ENCODE data around the gene ZNF638.
A peak's percentile ranks its signal among the peaks of the same experiment; 100 is the strongest.
"Not testable (repeated sequence)": the region's sequence is repeated elsewhere in the genome, so short reads cannot be mapped to it uniquely, and the experiment has no call there.

The ZNF638 gene

GRCh38 chr2:71409611-71410010 lies 78.0 kb downstream of the ZNF638 start:
- H3K36me3 ChIP-seq (ENCODE audit: control insufficient read depth, low read depth, low read length): peaks cover 51% of the 10 kb centered on the region
- H3K9ac ChIP-seq (ENCODE audit: low read length): no peak overlapping the region
- no peak overlapping the region for H3K27ac ChIP-seq (ENCODE audit: low read length)
- H3K4me3 ChIP-seq (ENCODE audit: low read length): no peak overlapping the region
- no peaks in the 10 kb centered on the region for H3K27me3 ChIP-seq (ENCODE audit: control insufficient read depth, insufficient read depth, low read length)
- no peaks in the 10 kb centered on the region for H3K4me1 ChIP-seq (ENCODE audit: control insufficient read depth, low read depth, low read length)
- H3K9me3 ChIP-seq (ENCODE audit: control insufficient read depth, low read depth, low read length): no peaks in the 10 kb centered on the region

GRCh38 chr2:71410696-71411095 lies 79.1 kb downstream of the ZNF638 start:
- no peak overlapping the region for H3K27ac ChIP-seq (ENCODE audit: low read length)
- no peaks in the 10 kb centered on the region for H3K9me3 ChIP-seq (ENCODE audit: control insufficient read depth, low read depth, low read length)
- no peak overlapping the region for H3K4me3 ChIP-seq (ENCODE audit: low read length)
- no peaks in the 10 kb centered on the region for H3K27me3 ChIP-seq (ENCODE audit: control insufficient read depth, insufficient read depth, low read length)
- H3K36me3 ChIP-seq (ENCODE audit: control insufficient read depth, low read depth, low read length): peaks cover 40% of the 10 kb centered on the region
- no peak overlapping the region for H3K9ac ChIP-seq (ENCODE audit: low read length)
- no peaks in the 10 kb centered on the region for H3K4me1 ChIP-seq (ENCODE audit: control insufficient read depth, low read depth, low read length)

GRCh38 chr2:71416866-71417265 lies 85.3 kb downstream of the ZNF638 start:
- H3K4me3 ChIP-seq (ENCODE audit: low read length); H3K27me3 ChIP-seq (ENCODE audit: control insufficient read depth, insufficient read depth, low read length); H3K9ac ChIP-seq (ENCODE audit: low read length); H3K4me1 ChIP-seq (ENCODE audit: control insufficient read depth, low read depth, low read length); H3K27ac ChIP-seq (ENCODE audit: low read length); H3K9me3 ChIP-seq (ENCODE audit: control insufficient read depth, low read depth, low read length): not testable (repeated sequence)
- peaks cover 12% of the 10 kb centered on the region for H3K36me3 ChIP-seq (ENCODE audit: control insufficient read depth, low read depth, low read length)

GRCh38 chr2:71417300-71418202 lies 86.0 kb downstream of the ZNF638 start:
- H3K4me3 ChIP-seq (ENCODE audit: low read length): peak overlapping the region; percentile 49
- H3K27me3 ChIP-seq (ENCODE audit: control insufficient read depth, insufficient read depth, low read length): no peaks in the 10 kb centered on the region
- H3K9ac ChIP-seq (ENCODE audit: low read length): peak overlapping the region; percentile 63
- H3K9me3 ChIP-seq (ENCODE audit: control insufficient read depth, low read depth, low read length): no peaks in the 10 kb centered on the region
- H3K27ac ChIP-seq (ENCODE audit: low read length): peak overlapping the region; percentile 42
- peaks cover 16% of the 10 kb centered on the region for H3K36me3 ChIP-seq (ENCODE audit: control insufficient read depth, low read depth, low read length)
- peaks cover 9% of the 10 kb centered on the region for H3K4me1 ChIP-seq (ENCODE audit: control insufficient read depth, low read depth, low read length)

- Histone ChIP-seq H3K9ac (ENCODE audit: low read length) (no peak overlapping the region), H3K27ac (ENCODE audit: low read length) (no peak overlapping the region), H3K4me3 (ENCODE audit: low read length) (no peak overlapping the region), H3K36me3 (ENCODE audit: control insufficient read depth, low read depth, low read length) (peaks cover 32% of the 10 kb centered on the region), H3K9me3 (ENCODE audit: control insufficient read depth, low read depth, low read length) (no peaks in the 10 kb centered on the region), H3K4me1 (ENCODE audit: control insufficient read depth, low read depth, low read length) (peaks cover 9% of the 10 kb centered on the region), H3K27me3 (ENCODE audit: control insufficient read depth, insufficient read depth, low read length) (no peaks in the 10 kb centered on the region)
Observed at GRCh38 chr2:71419145-71419544, 87.6 kb downstream of the ZNF638 start.

- H3K36me3 ChIP-seq (ENCODE audit: control insufficient read depth, low read depth, low read length): peaks cover 37% of the 10 kb centered on the region
- H3K27ac ChIP-seq (ENCODE audit: low read length): no peak overlapping the region
Observed at GRCh38 chr2:71419976-71420375, 88.4 kb downstream of the ZNF638 start.

GRCh38 chr2:71422786-71423185 lies 91.2 kb downstream of the ZNF638 start:
- Histone ChIP-seq H3K4me1 (ENCODE audit: control insufficient read depth, low read depth, low read length) (peaks cover 5% of the 10 kb centered on the region), H3K9me3 (ENCODE audit: control insufficient read depth, low read depth, low read length) (no peaks in the 10 kb centered on the region), H3K9ac (ENCODE audit: low read length) (no peak overlapping the region), H3K27ac (ENCODE audit: low read length) (no peak overlapping the region), H3K27me3 (ENCODE audit: control insufficient read depth, insufficient read depth, low read length) (no peaks in the 10 kb centered on the region), H3K36me3 (ENCODE audit: control insufficient read depth, low read depth, low read length) (peaks cover 56% of the 10 kb centered on the region), H3K4me3 (ENCODE audit: low read length) (no peak overlapping the region)

More at GRCh38 chr2:71419976-71420375, 88.4 kb downstream of the ZNF638 start:
- H3K9me3 ChIP-seq (ENCODE audit: control insufficient read depth, low read depth, low read length): no peaks in the 10 kb centered on the region
- H3K4me1 ChIP-seq (ENCODE audit: control insufficient read depth, low read depth, low read length): peaks cover 9% of the 10 kb centered on the region
- no peaks in the 10 kb centered on the region for H3K27me3 ChIP-seq (ENCODE audit: control insufficient read depth, insufficient read depth, low read length)
- H3K9ac ChIP-seq (ENCODE audit: low read length): no peak overlapping the region
- H3K4me3 ChIP-seq (ENCODE audit: low read length): no peak overlapping the region

GRCh38 chr2:71423817-71424420 lies 92.3 kb downstream of the ZNF638 start:
- H3K4me3 ChIP-seq (ENCODE audit: low read length): no peak overlapping the region

GRCh38 chr2:71426721-71427120 lies 95.1 kb downstream of the ZNF638 start:
- Histone ChIP-seq H3K9me3 (ENCODE audit: control insufficient read depth, low read depth, low read length) (no peaks in the 10 kb centered on the region), H3K27me3 (ENCODE audit: control insufficient read depth, insufficient read depth, low read length) (no peaks in the 10 kb centered on the region), H3K9ac (ENCODE audit: low read length) (no peak overlapping the region), H3K4me3 (ENCODE audit: low read length) (no peak overlapping the region), H3K36me3 (ENCODE audit: control insufficient read depth, low read depth, low read length) (peaks cover 74% of the 10 kb centered on the region), H3K27ac (ENCODE audit: low read length) (no peak overlapping the region), H3K4me1 (ENCODE audit: control insufficient read depth, low read depth, low read length) (no peaks in the 10 kb centered on the region)

More at GRCh38 chr2:71423817-71424420, 92.3 kb downstream of the ZNF638 start:
- H3K27ac ChIP-seq (ENCODE audit: low read length): no peak overlapping the region
- no peaks in the 10 kb centered on the region for H3K27me3 ChIP-seq (ENCODE audit: control insufficient read depth, insufficient read depth, low read length)
- no peak overlapping the region for H3K9ac ChIP-seq (ENCODE audit: low read length)
- H3K4me1 ChIP-seq (ENCODE audit: control insufficient read depth, low read depth, low read length): no peaks in the 10 kb centered on the region
- no peaks in the 10 kb centered on the region for H3K9me3 ChIP-seq (ENCODE audit: control insufficient read depth, low read depth, low read length)
- peaks cover 61% of the 10 kb centered on the region for H3K36me3 ChIP-seq (ENCODE audit: control insufficient read depth, low read depth, low read length)

- Histone ChIP-seq H3K9me3 (ENCODE audit: control insufficient read depth, low read depth, low read length) (no peaks in the 10 kb centered on the region), H3K27ac (ENCODE audit: low read length) (no peak overlapping the region)
Observed at GRCh38 chr2:71428472-71429383, 97.1 kb downstream of the ZNF638 start.

GRCh38 chr2:71445142-71445541 lies 113.6 kb downstream of the ZNF638 start:
- not testable (repeated sequence) for H3K9me3 ChIP-seq (ENCODE audit: control insufficient read depth, low read depth, low read length); H3K4me1 ChIP-seq (ENCODE audit: control insufficient read depth, low read depth, low read length); H3K36me3 ChIP-seq (ENCODE audit: control insufficient read depth, low read depth, low read length); H3K27me3 ChIP-seq (ENCODE audit: control insufficient read depth, insufficient read depth, low read length); H3K27ac ChIP-seq (ENCODE audit: low read length); H3K4me3 ChIP-seq (ENCODE audit: low read length); H3K9ac ChIP-seq (ENCODE audit: low read length)

More at GRCh38 chr2:71428472-71429383, 97.1 kb downstream of the ZNF638 start:
- Histone ChIP-seq H3K36me3 (ENCODE audit: control insufficient read depth, low read depth, low read length) (peaks cover 77% of the 10 kb centered on the region), H3K4me1 (ENCODE audit: control insufficient read depth, low read depth, low read length) (no peaks in the 10 kb centered on the region), H3K9ac (ENCODE audit: low read length) (no peak overlapping the region), H3K27me3 (ENCODE audit: control insufficient read depth, insufficient read depth, low read length) (no peaks in the 10 kb centered on the region), H3K4me3 (ENCODE audit: low read length) (no peak overlapping the region)
